ENCODE results near the gene SEPTIN6. TPM values are rescaled to one million over a fixed set of nuclear protein-coding genes. Genes with fewer than 3 reads are reported as not detected.
"Not testable (repeated sequence)": the region's sequence is repeated elsewhere in the genome, so short reads cannot be mapped to it uniquely, and the experiment has no call there.

Gene SEPTIN6
- total and polyA plus RNA-seq, 2 of the 13 experiments (the other 11 are each of a cell fraction or from before 2014, with no cell fraction given) = 21.7 to 38.3 TPM

DNA sequence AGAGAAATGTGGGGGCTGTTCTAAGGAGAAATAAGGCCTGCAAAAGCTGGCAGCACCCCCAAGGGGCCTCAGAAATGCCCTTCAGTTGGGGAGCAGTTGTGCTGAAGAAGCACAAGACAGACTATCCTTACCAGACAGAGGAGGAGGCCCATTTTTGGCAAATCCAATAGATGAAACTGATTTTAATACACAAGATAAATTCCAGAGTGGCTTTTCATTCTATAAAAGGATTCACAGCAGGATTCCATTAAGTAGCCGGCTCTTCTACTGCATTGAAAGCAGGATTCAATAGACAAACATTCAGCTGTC lies 8.1 kb downstream of the SEPTIN6 start (continued):
- no peak for TF ChIP-seq THYN1 (CRISPR knock-in tag; IDR thresholded peaks at IDR 0.05; ENCODE audit: borderline replicate concordance, low read depth)
- TF ChIP-seq ZNF205 (CRISPR knock-in tag; IDR thresholded peaks at IDR 0.05) = no peak
- no peak for TF ChIP-seq MTF2 (CRISPR knock-in tag; IDR thresholded peaks at IDR 0.05; ENCODE audit: borderline replicate concordance)
- TF ChIP-seq, protein P1, sequence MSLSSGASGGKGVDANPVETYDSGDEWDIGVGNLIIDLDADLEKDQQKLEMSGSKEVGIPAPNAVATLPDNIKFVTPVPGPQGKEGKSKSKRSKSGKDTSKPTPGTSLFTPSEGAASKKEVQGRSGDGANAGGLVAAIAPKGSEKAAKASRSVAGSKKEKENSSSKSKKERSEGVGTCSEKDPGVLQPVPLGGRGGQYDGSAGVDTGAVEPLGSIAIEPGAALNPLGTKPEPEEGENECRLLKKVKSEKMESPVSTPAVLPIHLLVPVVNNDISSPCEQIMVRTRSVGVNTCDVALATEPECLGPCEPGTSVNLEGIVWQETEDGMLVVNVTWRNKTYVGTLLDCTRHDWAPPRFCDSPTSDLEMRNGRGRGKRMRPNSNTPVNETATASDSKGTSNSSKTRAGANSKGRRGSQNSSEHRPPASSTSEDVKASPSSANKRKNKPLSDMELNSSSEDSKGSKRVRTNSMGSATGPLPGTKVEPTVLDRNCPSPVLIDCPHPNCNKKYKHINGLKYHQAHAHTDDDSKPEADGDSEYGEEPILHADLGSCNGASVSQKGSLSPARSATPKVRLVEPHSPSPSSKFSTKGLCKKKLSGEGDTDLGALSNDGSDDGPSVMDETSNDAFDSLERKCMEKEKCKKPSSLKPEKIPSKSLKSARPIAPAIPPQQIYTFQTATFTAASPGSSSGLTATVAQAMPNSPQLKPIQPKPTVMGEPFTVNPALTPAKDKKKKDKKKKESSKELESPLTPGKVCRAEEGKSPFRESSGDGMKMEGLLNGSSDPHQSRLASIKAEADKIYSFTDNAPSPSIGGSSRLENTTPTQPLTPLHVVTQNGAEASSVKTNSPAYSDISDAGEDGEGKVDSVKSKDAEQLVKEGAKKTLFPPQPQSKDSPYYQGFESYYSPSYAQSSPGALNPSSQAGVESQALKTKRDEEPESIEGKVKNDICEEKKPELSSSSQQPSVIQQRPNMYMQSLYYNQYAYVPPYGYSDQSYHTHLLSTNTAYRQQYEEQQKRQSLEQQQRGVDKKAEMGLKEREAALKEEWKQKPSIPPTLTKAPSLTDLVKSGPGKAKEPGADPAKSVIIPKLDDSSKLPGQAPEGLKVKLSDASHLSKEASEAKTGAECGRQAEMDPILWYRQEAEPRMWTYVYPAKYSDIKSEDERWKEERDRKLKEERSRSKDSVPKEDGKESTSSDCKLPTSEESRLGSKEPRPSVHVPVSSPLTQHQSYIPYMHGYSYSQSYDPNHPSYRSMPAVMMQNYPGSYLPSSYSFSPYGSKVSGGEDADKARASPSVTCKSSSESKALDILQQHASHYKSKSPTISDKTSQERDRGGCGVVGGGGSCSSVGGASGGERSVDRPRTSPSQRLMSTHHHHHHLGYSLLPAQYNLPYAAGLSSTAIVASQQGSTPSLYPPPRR (CRISPR knock-in tag; IDR thresholded peaks at IDR 0.05; ENCODE audit: borderline replicate concordance) = no peak
- no peak for TF ChIP-seq PPARG (CRISPR knock-in tag; conservative IDR thresholded peaks at IDR 0.05)
- no peak for TF ChIP-seq ZNF501 (CRISPR knock-in tag; IDR thresholded peaks at IDR 0.05)

DNA sequence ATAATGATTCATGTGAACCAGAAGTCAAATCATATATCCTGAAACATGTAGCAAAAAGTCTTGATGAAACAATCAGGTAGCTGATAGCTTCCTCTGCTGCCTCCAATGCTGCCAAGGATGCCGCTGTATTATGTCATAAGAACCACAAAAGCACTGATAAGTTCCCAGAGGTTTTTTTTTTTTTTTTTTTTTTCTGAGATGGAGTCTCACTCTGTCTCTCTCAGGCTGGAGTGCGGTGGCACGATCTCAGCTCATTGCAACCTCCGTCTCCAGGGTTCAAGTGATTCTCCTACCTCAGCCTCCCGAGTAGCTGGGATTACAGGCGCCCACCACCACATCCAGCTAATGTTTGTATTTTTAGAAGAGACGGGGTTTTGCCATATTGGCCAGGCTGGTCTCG lies 8.7 kb downstream of the SEPTIN6 start:
- H3K27me3 ChIP-seq (ENCODE audit: control insufficient read depth in 1 of 2, insufficient read depth in 2 of 2, low read length in 2 of 2); POLR2A ChIA-PET; H3K4me3 ChIP-seq (replicated peaks in 1 of 3; ENCODE audit: insufficient read depth in 1 of 3, low read depth in 2 of 3, low read length in 3 of 3); CTCF ChIA-PET (ENCODE audit: low intra/inter-chr PET ratio, low total read pairs); H3K4me2 ChIP-seq (ENCODE audit: low read depth, low read length); DNase-seq (ENCODE audit: low spot score); H3K36me3 ChIP-seq (replicated peaks in 1 of 2; ENCODE audit: control insufficient read depth in 1 of 2, insufficient read depth in 2 of 2, low read length in 2 of 2); H3K9me3 ChIP-seq (ENCODE audit: low read length); ATAC-seq; H4K20me1 ChIP-seq (ENCODE audit: insufficient read depth, low read length); H3K4me1 ChIP-seq (ENCODE audit: insufficient read depth, low read length); FAIRE-seq; H2AFZ ChIP-seq (ENCODE audit: low read length); BruUV-seq (replicated peaks); H3K9ac ChIP-seq (ENCODE audit: insufficient read depth, low read depth, low read length); in situ Hi-C loops (cut with HindIII; ENCODE audit: extremely low pct_ligation_motif_present, low pct_unique_long_range_greater_than_20kb); H3K79me2 ChIP-seq (ENCODE audit: insufficient read depth, low read length); intact Hi-C loops (cut with micrococcal nuclease; ENCODE audit: unreplicated experiment); H3K27ac ChIP-seq (ENCODE audit: extremely low read length, insufficient read depth, low read length): not testable (repeated sequence)
- WGBS (ENCODE audit: low lambda C conversion rate) = 98% methylated on average over 8 of the region's 8 CpGs

Measured in HepG2 (cell line).